Stimulated activated CD4-positive, alpha-beta T cell treated with anti-CD3 and anti-CD28 coated beads, TNF-alpha, amount 100 ng/mL, for 1 hour (primary cell): ENCODE measurements around the gene ATP2B2.
"Not testable (repeated sequence)": the region's sequence is repeated elsewhere in the genome, so short reads cannot be mapped to it uniquely, and the experiment has no call there.

Source experiments
- DNase-seq, 3 donors: peaks; one replicate each; pipeline ENCODE4 v3.0.0-alpha.2; 2020; ENCODE audit warnings: low read depth in 3 of 3, low spot score in 1 of 3

ATP2B2 gene

GRCh38 chr3:10306156-10306555, 199.2 kb downstream of the ATP2B2 start:
- DNase-seq, result no peak

GRCh38 chr3:10305331-10305902, 200.0 kb downstream of the ATP2B2 start:
- no peak for DNase-seq

GRCh38 chr3:10304905-10305304, 200.5 kb downstream of the ATP2B2 start:
- DNase-seq, result no peak

GRCh38 chr3:10303785-10304184, 201.6 kb downstream of the ATP2B2 start:
- DNase-seq, result no peak

GRCh38 chr3:10303105-10303504, 202.3 kb downstream of the ATP2B2 start:
- DNase-seq, result no peak

DNA sequence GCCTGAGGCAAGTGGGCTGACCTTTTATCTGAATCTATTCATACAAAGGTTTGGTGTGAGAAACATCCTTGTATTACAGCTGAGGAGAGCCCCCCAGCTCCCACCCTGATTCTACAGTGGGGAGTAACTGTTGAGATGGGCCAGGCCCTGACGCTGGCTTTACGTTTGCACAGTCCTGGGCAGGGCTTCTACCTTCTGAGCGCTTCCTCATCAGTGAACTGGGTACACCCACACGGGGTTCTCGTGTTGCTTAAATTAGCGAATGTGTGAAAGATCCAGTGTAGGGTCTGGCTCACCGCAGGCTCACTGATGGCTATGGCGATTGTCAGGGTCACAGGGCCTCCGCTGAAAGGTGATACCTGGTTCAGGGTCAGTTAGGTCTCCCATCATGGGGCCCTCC, 205.3 kb downstream of the ATP2B2 start:
- no peak for DNase-seq

- DNase-seq, result no peak
These were observed 205.7 kb downstream of the ATP2B2 start for GRCh38 chr3:10299679-10300078.

DNA sequence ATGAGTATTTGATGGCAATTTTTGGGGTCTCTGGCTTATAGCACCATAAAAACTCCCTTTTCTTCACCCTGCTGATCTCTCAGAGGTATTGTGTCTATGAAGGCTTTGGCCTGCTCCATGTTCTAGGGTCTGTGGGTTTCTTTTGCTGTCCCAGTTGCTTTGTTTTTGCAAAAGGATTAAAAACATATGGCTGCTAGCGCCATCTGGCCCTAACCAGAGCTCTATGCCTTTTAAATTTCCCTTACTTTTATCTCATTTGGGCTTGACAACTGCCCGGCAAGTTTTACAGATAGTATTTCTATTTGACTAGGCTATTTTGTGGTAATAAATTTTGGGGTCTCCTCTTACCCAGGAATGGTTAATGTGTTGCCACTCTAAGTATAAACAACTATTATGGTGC, 206.2 kb downstream of the ATP2B2 start:
- DNase-seq, result no peak

DNA sequence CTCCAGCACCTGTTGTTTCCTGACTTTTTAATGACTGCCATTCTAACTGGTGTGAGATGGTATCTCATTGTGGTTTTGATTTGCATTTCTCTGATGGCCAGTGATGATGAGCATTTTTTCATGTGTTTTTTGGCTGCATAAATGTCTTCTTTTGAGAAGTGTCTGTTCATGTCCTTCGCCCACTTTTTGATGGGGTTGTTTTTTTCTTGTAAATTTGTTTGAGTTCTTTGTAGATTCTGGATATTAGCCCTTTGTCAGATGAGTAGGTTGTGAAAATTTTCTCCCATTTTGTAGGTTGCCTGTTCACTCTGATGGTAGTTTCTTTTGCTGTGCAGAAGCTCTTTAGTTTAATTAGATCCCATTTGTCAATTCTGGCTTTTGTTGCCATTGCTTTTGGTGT, 207.3 kb downstream of the ATP2B2 start:
- DNase-seq, result not testable (repeated sequence)

- DNase-seq, result no peak
These were observed 211.3 kb downstream of the ATP2B2 start for GRCh38 chr3:10294030-10294586.

DNA sequence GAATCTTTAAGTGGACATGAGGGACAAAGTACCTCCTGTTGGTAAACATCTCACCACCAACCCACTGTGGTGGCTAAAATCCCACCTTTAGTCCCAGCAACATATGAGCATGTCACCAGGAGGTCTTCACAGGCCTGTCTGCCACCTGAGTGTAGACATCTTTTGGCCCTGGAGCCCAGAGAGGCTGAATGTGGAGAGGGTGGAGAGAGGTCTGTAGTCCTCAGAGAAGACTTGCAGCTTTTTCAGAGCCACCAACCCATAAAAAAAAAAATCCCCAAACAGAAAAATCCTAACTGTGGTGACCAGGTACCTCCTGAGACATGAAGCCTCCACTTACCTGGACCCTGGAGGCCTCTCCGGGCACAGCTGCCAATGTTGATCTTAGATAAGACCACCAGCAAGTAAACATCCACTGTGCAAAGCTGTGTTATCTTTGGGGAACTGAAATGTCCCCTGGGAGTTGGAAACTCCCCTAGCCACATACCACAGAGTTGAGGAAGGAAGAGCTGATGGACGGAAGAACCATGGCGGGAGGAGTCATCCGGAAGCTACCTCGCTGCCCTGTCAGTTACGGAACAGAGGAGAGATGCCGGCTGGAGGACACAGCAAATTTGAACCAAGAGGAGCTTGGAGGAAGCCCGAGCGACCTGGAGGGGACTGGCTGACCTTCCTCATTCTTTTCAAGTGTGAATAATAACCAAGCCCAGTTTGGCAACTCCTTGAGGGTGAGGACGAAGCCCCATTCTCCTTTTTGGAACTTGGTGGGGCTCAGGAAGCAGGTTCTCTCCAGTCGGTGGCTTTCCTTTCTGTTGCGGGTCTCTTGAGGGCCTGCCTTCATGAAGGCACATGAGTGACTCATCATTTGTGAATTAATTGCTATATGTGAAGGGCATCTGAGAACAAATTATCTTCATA, 212.6 kb downstream of the ATP2B2 start, which contains the start of gene GHRL:
GHRL (minus strand) TSS at position 443 of the 915 bp plus-strand sequence. CDS start 2,767 bp downstream, outside the sequence.
- DNase-seq, result no peak

GRCh38 chr3:10291641-10292040, 213.7 kb downstream of the ATP2B2 start:
- no peak for DNase-seq

DNA sequence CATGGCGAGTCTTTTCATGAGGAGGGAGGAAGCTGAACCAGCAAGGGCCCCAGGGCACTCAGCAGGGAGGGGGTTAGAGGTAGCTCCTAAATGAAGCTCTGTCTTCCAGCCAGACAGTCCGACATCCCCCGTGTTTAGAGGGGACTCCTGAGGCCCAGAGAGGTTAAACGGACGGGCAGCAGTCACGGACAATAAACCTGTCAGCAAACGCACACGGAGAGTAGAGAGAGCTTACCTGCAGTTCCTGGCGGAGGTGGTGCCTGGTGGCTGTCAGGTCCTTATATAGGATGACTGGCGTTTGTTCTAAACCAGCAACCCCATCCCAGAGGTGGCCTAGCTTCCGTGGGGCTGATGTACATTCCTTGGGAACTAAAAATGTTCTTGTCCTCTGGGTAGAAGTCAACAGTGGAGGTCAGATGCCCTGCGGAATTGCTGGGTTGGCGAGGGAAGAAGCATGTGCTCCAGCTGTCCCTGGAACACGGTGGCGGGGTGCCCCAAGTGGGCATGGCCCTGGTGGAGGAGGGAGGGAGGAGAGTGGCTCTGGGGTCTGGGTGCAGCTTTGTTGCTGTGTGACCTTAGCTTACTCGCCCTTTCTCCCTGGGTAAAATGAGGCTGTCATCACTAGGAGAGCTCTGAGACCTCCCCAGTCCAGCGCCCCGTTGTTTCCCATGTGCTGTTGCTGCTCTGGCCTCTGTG, 214.8 kb downstream of the ATP2B2 start:
- DNase-seq, result no peak

DNA sequence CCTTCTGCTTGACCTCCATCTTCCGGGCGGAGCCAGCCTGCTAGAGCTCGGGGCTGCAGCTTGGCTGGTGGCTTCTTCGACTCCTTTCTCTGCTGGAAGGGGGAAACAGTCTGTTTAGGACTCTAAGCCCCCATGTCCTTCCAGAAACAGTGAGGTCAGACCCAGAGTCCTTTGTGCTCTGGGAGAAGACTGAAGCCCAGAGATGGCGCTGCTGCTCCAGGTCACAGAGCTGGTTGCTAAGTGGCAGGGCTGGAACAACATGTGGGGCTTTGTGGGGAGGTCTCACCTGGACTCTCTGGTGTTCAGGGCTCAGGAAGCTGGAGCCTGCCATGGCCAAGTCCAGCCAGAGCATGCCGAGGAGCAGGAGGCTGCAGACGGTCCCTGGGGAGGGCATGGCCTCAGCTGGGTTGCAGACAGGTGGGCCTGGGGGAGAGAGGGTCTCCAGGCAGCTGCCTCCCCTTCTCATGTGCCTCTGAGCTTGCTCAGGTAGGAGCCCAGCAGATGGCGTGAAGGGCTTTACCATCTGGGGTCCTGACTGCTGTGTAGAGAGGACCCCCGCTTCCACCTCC, 215.5 kb downstream of the ATP2B2 start:
- no peak for DNase-seq

DNA sequence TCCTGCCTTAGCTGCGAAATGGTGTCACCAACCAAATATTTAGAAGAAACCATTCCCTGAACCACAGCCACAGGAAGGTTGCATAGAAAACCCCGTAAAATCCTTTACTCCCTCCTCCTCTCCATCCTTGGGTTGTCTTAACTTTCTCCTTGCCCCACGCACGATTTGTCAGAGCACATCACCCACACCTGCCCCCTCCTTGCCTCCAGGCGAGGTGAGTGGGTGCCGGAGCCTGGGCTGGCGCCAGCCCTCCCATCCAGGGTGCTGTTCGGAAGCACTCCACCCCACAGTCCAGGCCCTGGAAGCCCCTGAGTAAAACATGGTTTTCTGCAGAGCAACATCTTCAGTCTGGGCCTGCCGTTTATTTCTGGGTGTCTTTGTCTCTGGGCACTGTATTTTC, 216.3 kb downstream of the ATP2B2 start:
- DNase-seq, result no peak

- DNase-seq, result no peak
These were observed 216.8 kb downstream of the ATP2B2 start for GRCh38 chr3:10288575-10288960.

- DNase-seq, result no peak
These were observed 217.3 kb downstream of the ATP2B2 start for GRCh38 chr3:10287936-10288574.

DNA sequence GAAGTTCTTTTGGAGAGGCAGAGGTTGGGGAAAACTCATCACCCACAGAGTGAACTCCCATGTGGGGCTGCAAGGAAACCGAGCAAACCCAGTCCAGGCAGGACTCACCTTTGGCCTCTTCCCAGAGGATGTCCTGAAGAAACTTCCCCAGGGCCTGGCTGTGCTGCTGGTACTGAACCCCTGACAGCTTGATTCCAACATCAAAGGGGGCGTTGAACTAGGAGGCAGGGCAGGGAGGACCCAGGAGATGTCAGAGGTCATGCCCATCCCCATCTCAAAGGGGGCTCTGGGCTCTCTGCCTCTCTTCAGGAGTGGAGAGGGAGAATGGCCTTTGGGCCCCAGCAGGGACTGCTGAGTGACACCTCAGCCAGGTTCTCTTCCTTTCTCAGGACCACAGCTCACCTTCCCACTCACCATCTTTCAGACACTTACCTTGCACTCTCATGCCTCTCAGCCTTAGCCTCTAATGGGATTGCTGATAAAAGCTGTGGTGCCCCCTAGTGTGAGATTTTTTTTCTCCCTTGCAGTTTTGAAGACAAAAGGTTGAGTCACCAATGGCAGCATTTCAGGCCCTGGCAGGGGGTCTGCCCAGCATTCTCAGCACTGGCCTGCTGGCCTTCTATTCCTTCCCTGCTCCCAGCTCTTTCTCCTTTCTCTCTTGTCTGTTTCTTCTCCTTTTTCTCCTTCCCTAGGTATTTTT, 218.6 kb downstream of the ATP2B2 start:
- no peak for DNase-seq

GRCh38 chr3:10286133-10286524, 219.3 kb downstream of the ATP2B2 start:
- DNase-seq, result no peak
